Suprapubic skin (tissue), 4 donors: ENCODE results near the gene CDHR5. TPM values are rescaled to one million over a fixed set of nuclear protein-coding genes. Genes with fewer than 3 reads are reported as not detected.
"Not testable (repeated sequence)": the region's sequence is repeated elsewhere in the genome, so short reads cannot be mapped to it uniquely, and the experiment has no call there.

Experiments used
- DNase-seq, 2 donors: peaks; one replicate each; pipeline ENCODE4 v3.0.0-alpha.2; 2019; ENCODE audit warnings: low spot score in 2 of 2
- H3K27ac ChIP-seq: fragments of 200-600 bp; sonication (generic); one replicate; pipeline ENCODE4 v1.5.1; 2019
- H3K27me3 ChIP-seq: fragments of 200-600 bp; sonication (generic); one replicate; pipeline ENCODE4 v1.5.1; 2019
- H3K36me3 ChIP-seq: fragments of 200-600 bp; sonication (generic); one replicate; pipeline ENCODE4 v1.5.1; 2019
- H3K4me1 ChIP-seq: fragments of 200-600 bp; sonication (generic); one replicate; pipeline ENCODE4 v1.5.1; 2019
- H3K4me3 ChIP-seq: fragments of 200-600 bp; sonication (generic); one replicate; pipeline ENCODE4 v1.5.1; 2019; ENCODE audit warnings: mild to moderate bottlenecking
- H3K9me3 ChIP-seq: fragments of 200-600 bp; sonication (generic); one replicate; pipeline ENCODE4 v1.5.1; 2019
- CTCF ChIP-seq, 2 donors: fragments of 200-600 bp in 1 of 2; fragments of 450-650 bp in 1 of 2; sonication (generic) in 1 of 2; IDR thresholded peaks; one replicate each; pipeline ENCODE4 v1.5.1; 2016 to 2019; ENCODE audit warnings: antibody characterized with exemption in 2 of 2, mild to moderate bottlenecking in 1 of 2, moderate library complexity in 1 of 2
- EP300 ChIP-seq: sonication (generic); formaldehyde crosslinking; IDR thresholded peaks from one replicate; pipeline ENCODE4 v1.6.1; 2017; ENCODE audit warnings: antibody characterized with exemption
- POLR2A ChIP-seq, 2 donors: fragments of 450-650 bp; IDR thresholded peaks; one replicate each; pipeline ENCODE4 v1.6.1; 2017; ENCODE audit warnings: antibody characterized with exemption in 2 of 2, mild to moderate bottlenecking in 2 of 2, moderate library complexity in 2 of 2
- POLR2AphosphoS5 ChIP-seq, 3 donors: sonication (generic); formaldehyde crosslinking; IDR thresholded peaks; one replicate each; pipeline ENCODE4 v1.6.1; 2017; ENCODE audit warnings: antibody characterized with exemption in 3 of 3
- WGBS: methylation state at CpG from one replicate; pipeline ENCODE4 v1.1.5; 2018; 5-methylcytosine and 5-hydroxymethylcytosine counted together
- total RNA-seq, 4 donors: library from RNA; depleted of rRNA; stranded (reverse); fragments of >200 nt; gene quantifications; one replicate each; pipeline ENCODE4 v1.1.0, GENCODE V29; 2016

Gene CDHR5
- total RNA-seq, 4 donors from 2014 or later: 0.53 to 1.1 TPM; not detected in 2

GRCh38 chr11:650482-650881 lies 25.7 kb upstream of the CDHR5 start:
- 92% methylated on average over 10 of the region's 10 CpGs for WGBS
- Histone ChIP-seq H3K4me3 (no peak overlapping the region), H3K4me1 (no peaks in the 10 kb centered on the region), H3K27me3 (no peaks in the 10 kb centered on the region), H3K36me3 (peaks cover 37% of the 10 kb centered on the region), H3K9me3 (no peaks in the 10 kb centered on the region), H3K27ac (no peak overlapping the region)
- TF ChIP-seq POLR2A (IDR thresholded peaks at IDR 0.05) (no peak), CTCF (IDR thresholded peaks at IDR 0.05) (no peak), POLR2AphosphoS5 (IDR thresholded peaks at IDR 0.05) (no peak), EP300 (no peak)
- DNase-seq: no peak

- not testable (repeated sequence) for H3K4me1 ChIP-seq, DNase-seq, H3K4me3 ChIP-seq, H3K27ac ChIP-seq, H3K27me3 ChIP-seq, H3K9me3 ChIP-seq
- WGBS: 86% methylated on average over 10 of the region's 14 CpGs
- peaks cover 34% of the 10 kb centered on the region for H3K36me3 ChIP-seq
These were observed 23.0 kb upstream of the CDHR5 start for GRCh38 chr11:647672-648158.

- no peak for TF ChIP-seq CTCF (IDR thresholded peaks at IDR 0.05)
- TF ChIP-seq POLR2AphosphoS5 (IDR thresholded peaks at IDR 0.05): no peak
- H3K36me3 ChIP-seq: peaks cover 29% of the 10 kb centered on the region
- no peak for DNase-seq
- no peaks in the 10 kb centered on the region for H3K4me1 ChIP-seq
- H3K27ac ChIP-seq: no peak overlapping the region
- H3K4me3 ChIP-seq: no peak overlapping the region
- no peaks in the 10 kb centered on the region for H3K27me3 ChIP-seq
- H3K9me3 ChIP-seq: no peaks in the 10 kb centered on the region
- 87% methylated on average over 14 of the region's 14 CpGs for WGBS
These were observed 21.5 kb upstream of the CDHR5 start for GRCh38 chr11:646214-646613.

- 88% methylated on average over 16 of the region's 16 CpGs for WGBS
- no peaks in the 10 kb centered on the region for H3K9me3 ChIP-seq
- H3K27ac ChIP-seq: no peak overlapping the region
- DNase-seq: no peak
- no peak for TF ChIP-seq POLR2AphosphoS5 (IDR thresholded peaks at IDR 0.05)
- no peak for TF ChIP-seq POLR2A (IDR thresholded peaks at IDR 0.05)
- TF ChIP-seq EP300: no peak
- TF ChIP-seq CTCF (IDR thresholded peaks at IDR 0.05): no peak
- H3K36me3 ChIP-seq: peaks cover 23% of the 10 kb centered on the region
- no peak overlapping the region for H3K4me3 ChIP-seq
- no peaks in the 10 kb centered on the region for H3K4me1 ChIP-seq
- no peaks in the 10 kb centered on the region for H3K27me3 ChIP-seq
These were observed 20.8 kb upstream of the CDHR5 start for GRCh38 chr11:645536-645935.

- no peak overlapping the region for H3K4me3 ChIP-seq
- no peak for TF ChIP-seq EP300
- no peak for TF ChIP-seq POLR2AphosphoS5 (IDR thresholded peaks at IDR 0.05)
- no peak for TF ChIP-seq POLR2A (IDR thresholded peaks at IDR 0.05)
- no peak for TF ChIP-seq CTCF (IDR thresholded peaks at IDR 0.05)
- DNase-seq: no peak
- peaks cover 14% of the 10 kb centered on the region for H3K27me3 ChIP-seq
- no peak overlapping the region for H3K27ac ChIP-seq
- 95% methylated on average over 24 of the region's 50 CpGs for WGBS
- H3K36me3 ChIP-seq: peaks cover 21% of the 10 kb centered on the region
- H3K9me3 ChIP-seq: no peaks in the 10 kb centered on the region
- H3K4me1 ChIP-seq: peaks cover 11% of the 10 kb centered on the region
These were observed 19.3 kb upstream of the CDHR5 start for GRCh38 chr11:643849-644738.
